Neural progenitor cell (in vitro differentiated cells): ENCODE data around the gene GUF1.

ENCODE experiments used
- EZH2 ChIP-seq: fragments of 200-600 bp; sonication (generic); IDR thresholded peaks from 2 replicates; pipeline ENCODE4 v1.6.1; 2017; ENCODE audit warnings: antibody characterized with exemption, mild to moderate bottlenecking, moderate library complexity
- TF ChIP-seq, protein P1 (sequence below): fragments of 200-600 bp; sonication (generic); IDR thresholded peaks from 2 replicates; pipeline ENCODE4 v1.5.1; 2017; ENCODE audit warnings: antibody characterized with exemption, mild to moderate bottlenecking

- TF ChIP-seq, protein P1, sequence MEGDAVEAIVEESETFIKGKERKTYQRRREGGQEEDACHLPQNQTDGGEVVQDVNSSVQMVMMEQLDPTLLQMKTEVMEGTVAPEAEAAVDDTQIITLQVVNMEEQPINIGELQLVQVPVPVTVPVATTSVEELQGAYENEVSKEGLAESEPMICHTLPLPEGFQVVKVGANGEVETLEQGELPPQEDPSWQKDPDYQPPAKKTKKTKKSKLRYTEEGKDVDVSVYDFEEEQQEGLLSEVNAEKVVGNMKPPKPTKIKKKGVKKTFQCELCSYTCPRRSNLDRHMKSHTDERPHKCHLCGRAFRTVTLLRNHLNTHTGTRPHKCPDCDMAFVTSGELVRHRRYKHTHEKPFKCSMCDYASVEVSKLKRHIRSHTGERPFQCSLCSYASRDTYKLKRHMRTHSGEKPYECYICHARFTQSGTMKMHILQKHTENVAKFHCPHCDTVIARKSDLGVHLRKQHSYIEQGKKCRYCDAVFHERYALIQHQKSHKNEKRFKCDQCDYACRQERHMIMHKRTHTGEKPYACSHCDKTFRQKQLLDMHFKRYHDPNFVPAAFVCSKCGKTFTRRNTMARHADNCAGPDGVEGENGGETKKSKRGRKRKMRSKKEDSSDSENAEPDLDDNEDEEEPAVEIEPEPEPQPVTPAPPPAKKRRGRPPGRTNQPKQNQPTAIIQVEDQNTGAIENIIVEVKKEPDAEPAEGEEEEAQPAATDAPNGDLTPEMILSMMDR = no peak
- no peak for TF ChIP-seq EZH2
Measured at GRCh38 chr4:44638091-44638490, 40.1 kb upstream of the GUF1 start.
